NCI-H2171 treated with DMSO at 0.1 percent for 48 hours (cell line): ENCODE measurements around the gene SLN.

Experiments used
- DNase-seq: peaks from one replicate; lab custom pipeline; 2025; lab: John Stamatoyannopoulos, UW

The SLN gene

DNA sequence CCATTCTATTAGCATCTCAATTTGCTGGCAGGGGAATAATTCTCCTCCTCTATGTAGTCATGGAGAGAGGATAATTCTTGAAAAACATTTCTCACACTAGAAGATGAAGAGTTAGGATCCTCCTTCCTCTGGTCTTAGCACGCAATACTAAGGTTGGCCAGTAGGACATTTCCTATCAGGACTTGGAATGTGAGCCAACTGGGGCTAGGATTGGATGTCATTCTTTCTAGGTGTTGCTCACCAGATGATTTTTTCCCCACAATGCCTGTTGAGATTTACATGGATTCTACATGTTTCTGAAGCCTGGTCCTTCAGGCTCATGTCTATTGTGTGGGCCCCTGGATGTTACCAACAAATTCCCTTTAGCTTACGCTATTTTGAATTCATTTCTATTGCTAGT, 28.0 kb downstream of the SLN start:
- no peak for DNase-seq

DNA sequence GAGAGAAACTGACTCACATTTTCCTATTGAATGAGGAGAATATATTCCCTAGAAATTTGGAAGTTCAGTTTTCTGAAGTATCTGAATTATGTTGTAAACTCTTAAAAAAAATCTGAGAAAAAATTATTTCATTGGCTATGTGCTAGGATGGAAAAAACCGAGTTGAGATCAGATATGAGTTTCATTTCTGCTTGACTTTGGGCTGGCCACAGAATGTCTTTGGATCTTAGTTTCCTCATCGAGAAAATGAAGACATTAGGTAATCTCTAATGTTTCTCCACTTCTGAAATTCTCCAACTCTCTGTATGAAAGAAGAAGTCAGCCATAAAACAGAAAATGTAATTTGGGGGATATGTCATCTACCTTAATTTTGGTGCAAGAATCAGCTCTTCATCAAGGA, 28.8 kb downstream of the SLN start:
- DNase-seq, result no peak

DNA sequence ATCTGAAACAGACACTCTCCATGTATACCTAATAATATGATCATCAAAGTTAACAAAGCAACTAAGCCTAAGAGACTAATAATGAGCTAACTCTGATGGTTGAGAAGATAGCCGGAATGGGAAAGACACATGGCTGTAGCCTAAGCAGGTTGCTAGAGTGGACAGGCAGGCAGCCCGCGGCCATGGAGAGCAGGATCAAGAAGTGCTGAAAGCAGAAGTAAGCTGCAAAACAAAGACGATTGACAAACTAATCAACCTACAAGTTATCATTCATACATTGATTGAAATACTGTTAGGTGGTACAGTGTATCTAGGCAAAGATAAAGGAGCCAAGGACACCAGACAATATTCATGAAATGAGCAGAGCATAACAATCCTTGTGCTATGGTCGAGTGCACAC, 29.3 kb downstream of the SLN start:
- no peak for DNase-seq

DNA sequence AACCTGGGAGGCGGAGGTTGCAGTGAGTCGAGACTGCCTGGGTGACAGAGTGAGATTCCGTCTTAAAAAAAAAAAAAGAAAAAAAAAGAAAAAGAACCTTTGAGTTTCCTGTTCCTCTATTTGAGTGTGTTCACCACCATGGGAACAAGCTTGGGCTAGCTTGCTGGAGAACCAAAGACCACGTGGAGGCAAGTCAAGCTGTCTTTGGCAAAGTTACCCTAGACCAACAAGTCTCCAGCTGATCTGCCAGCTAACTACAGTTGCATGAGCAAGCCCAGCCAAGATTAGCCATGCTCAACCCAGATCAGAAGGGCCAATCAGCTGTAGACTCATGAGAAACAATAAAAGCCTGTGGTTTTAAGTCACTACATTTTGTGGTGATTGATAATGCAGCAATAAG, 29.7 kb downstream of the SLN start:
- no peak for DNase-seq

DNA sequence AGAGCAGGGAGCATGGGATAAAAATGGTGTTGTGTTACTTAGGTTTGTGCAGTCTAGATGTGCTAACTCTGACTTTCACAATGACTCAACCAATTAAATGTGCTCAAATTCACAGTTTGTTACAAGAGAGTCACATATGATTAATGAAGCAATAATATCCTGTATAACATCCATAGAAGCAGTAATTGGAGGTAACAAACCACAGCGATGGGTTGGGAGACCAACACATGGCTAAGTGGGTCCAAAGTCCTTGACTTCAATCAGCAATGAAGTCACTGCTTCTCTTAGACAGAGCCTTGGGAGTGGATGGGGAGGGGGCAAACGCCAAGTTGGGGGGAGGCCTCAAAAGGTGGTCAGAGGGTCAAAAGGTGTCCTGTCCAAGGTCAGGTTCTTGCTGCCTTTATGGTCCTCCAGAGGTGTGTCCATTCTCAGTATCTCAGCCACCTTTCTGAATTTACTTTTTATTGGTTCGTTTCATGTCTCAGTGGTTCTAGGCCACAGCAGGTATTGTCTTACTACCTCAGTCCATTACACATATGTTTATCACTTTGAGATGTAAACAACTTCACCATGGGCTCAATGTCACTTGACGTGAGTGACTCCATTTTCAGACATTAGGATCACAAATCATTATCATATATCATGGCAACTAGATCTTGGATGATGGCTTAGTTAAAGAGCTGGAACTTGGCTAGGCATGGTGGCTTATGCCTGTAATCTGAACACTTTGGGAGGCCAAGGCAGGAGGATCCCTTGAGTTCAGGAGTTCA, 32.4 kb downstream of the SLN start:
- DNase-seq, result no peak

DNA sequence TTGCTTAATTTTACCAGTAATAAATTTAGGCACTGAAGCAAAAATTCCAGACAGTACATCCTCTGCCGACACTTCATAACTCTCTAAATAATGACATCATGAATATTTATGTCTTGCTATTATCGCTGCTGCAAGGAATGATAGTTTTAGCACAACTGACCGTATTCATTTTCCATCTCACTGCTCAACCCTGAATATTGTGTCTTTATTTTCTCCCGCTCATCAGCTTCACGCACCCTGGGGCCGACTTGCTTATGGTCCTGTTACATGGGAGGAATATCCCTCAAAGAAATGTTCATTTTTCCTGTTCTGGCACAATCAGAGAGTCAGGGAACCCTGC, 33.3 kb downstream of the SLN start:
- DNase-seq, result no peak

DNA sequence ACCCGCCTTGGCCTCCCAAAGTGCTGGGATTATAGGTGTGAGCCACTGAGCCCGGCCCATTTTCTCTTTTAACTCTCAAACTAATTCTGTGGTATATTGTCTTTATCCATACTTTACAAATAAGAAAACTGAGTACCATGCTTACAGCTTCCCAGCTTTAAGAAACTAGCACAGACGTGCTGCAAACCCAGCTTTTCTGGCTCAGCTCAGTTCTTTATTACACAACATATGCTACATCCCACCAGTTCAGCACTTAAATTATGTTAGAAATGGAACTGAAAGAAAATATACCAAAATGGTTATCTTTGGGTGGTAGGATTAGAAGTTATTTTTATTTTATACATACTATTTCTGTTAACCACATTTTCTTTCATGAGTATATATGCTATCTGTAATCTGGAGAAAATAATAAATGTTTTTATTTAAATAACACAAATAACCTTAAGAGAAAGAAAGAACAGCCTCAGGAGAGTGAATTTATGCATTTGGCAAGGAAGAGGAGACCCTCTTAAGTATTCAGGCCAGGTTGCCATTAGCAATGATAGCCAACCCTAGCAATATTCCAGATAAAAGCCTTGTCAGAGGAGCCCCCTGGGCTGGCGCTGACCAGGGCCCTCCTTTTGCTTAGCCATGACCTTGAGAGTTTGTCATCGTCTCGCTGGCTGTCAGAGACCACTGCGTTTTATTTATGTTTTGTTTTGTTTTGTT, 33.8 kb downstream of the SLN start:
- DNase-seq, result no peak

DNA sequence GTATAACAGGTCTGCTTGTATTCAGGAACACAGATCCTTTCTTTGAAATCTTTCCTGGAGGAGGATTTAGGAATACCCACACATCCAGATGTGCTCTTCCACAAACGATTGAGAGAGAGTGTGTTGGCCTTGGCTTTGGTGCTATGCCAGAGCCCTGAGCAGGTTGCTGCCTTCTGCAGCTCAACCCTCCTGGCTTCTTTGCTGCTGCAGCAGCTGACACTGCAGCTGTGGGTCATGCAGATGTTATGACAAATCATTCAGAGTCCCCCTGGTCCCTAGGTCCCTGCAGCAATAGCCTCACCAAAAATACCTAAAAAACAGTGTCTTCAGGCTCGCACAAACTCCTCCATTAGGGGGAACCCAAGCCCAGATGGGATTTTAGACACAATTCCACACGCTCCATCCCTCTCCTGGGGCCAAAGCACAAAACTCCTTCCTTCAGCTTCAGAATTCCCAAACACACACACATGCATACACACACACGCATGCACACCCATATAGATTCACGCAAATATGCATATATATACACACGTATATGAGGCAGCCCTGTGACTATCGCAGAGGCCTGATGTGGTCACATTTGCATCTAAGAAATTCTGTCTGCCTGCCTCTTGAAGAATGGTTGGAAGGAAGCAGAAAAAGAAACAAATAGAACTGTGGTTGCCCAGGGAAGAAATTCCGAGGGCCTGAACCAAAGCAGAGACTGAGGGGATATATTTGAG, 35.4 kb downstream of the SLN start:
- DNase-seq, result no peak

DNA sequence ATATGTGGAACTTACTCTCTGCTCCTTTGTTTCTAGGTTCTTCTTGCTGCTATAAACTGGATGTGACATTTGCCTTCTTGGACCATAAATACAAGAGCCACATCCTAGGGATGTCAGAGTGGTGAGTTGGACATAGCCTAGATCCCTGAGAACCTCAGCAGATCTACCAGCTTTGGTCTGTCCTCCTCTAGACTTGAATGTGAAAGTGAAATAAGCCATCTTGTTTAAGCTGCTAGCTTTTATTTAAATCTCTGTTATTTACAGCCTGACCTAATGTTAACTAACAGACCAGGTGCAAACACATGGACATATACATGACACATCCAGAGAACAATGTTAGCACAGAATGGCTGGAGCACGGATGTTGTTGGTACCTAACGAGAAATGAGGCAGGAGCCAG, 36.0 kb downstream of the SLN start:
- no peak for DNase-seq

DNA sequence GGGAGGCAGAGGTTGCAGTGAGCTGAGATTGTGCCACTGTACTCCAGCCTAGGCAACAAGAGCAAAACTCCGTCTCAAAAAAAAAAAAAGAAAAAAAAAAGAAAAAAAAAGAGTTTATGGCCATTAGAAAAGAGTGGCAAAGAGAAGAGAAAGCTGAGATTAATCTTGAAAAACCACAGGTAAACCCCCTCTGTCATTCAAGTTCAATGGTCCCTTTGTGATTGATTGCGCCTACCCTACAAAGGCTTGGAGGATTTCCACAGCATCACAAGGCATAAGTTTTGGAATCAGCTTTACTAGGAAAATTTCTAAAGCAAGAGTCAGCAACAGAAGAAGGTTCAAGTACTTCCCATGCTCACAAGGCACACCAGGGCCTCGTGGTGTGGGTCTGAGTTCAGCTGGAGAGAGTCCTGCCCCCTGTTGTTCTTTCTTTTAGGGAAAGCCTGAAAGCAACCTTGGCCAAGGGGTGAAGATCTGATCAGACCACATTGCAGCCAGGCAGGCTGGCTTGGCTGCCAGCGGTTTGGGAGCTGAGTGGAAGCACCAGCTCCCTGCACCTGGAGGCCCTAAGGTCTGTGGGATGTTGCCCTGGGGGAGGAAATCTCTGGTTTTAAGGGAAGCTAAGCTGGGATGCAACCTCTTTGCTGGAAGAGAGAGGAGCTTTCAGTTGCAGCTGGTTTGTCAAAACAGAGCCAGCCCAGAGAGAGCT, 41.8 kb downstream of the SLN start:
- DNase-seq, result no peak

DNA sequence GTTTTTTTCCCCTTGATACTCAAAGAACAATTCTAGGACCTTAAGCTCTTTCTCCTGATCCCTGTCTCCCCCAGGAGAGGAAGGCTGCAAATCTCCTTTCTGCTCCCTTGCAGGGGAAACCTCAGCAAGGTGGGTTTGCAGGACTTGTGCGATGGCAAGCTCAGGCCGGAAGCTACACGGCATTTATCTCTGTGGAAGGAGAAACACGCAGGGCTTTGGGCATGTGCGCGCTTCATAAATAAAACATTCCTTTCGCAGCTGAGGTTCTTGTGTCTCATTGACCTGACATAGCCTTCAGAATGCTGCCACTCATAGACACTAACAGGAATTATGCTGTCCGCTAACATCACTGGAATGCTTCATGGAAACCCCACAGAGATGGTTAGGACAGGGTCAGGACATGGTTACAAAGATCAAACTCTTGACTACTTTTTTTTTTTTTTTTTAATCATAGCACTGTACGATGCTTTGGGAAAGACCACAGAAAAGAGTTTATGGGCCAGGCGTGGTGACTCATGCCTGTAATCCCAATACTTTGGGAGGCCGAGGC, 42.6 kb downstream of the SLN start:
- DNase-seq, result no peak

DNA sequence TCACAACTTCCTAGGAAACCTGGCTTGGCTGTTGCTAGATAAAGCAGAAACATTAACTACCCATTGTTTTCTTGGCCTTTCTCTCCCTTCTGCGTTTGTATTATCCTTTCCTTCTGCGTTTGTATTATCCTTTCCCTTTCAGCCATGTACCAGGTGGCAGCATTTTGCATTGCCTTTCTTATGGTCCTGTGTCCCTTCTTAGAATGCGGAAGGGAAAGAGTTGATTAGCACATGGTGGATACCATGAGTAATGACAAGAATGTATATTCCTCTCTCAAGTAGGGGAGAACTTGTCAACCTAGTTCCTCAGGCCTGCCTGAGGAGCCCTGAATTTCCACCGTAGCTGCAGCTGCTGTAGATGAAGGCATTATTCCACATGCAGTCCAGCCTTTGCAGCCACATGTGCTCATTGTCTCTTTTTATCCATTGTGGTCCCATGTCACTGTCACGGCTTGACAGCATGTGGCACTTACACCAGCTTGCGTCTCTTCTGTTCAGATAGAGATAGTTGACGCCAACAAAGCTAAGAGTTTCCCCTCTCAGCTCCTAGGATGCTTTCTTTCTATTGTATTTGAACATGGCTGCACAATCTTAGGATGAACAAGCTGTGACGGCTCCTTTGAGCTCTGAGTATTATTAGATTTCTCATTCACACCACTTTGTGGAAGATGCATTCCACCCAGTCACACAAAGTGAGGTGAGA, 44.8 kb downstream of the SLN start:
- DNase-seq, result no peak

DNA sequence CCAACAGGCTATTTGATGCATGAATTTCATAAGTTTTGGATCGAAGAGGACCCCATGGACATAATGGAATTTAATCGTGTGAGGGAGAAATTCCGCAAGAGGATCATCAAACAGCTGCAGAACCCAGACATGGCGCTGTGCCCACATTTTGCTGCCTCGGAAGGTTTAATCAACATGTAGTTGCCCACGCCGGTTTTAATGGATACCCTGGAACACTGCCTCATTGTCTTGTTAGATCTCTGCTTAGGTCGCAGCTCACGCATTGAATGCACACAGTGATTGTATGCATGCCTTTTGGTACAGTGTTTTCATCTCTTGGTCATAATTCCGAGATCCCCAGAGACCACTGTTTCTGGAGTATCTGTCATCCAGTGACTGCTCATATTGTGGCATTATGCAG, 46.8 kb downstream of the SLN start:
- no peak for DNase-seq

DNA sequence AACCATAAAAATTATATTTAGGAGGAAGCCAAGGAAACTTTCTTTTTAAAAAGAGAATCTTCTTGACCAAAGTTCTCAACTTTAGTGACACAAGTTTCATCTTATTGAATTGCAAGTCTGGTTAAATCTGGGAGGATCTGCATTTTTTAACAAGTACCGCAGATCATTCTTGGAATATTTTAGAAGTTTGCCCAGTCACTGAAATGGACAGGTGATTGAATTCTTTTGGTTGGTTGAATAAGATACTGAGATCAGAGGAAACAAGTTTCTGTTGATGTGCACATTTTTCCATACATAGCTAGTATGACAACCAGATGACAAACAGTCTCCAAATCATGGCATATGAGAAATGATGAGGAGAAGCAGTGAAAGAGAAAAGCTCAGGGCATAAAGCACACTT, 50.2 kb downstream of the SLN start:
- DNase-seq, result no peak

DNA sequence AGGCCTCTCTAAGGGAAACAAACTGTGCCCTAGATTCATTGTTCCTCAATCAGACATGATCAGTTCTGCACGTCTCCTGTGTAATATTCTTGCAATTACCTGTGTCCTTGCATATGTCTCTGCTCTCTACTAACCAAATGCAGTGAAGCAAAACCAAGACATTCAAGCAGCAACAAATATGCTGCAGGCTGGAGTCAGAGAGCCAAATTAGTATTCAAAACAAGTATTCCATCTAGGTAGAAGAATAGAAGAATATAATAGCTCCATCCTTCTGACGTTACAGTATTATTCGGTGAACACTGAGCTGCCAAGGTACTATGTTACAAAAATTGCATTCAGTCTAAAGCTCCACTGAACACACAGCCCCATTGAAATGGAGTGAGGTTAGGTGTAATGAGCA, 51.8 kb downstream of the SLN start:
- DNase-seq, result no peak

DNA sequence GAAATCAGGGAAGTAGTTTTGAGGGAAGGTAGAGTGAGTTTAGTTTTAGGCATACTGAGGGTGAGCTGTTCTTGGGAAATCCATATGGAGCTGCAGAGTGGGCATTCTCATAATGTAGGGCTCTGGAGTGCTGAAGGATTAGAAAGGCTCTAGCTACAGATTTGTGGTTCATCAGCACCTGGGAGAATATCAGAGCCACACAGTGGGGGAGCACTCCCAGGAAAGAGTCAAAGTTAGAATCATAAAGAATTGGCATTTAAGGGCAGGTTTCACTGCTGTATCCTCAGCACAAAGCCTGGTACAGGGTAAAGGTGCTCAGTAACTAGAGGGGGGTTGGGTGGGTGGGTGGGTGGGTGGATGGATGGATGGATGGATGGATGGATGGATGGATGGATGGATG, 52.5 kb downstream of the SLN start:
- DNase-seq, result no peak
